B cell (primary cell): ENCODE measurements around the gene PLVAP. TPM values are rescaled to one million over a fixed set of nuclear protein-coding genes. Genes with fewer than 3 reads are reported as not detected.

Experiments
- ATAC-seq: fragments of 200-7000 bp; cut with Tn5 transposase; one replicate; pipeline ENCODE4 v1.10.0; 2021; ENCODE audit warnings: low read depth, mild to moderate bottlenecking, moderate number of reproducible peaks, moderate library complexity
- CTCF ChIA-PET: fragments of 350-600 bp; sonication (Branson Sonifier 250); formaldehyde crosslinking; loops from one replicate; lab custom pipeline; 2021; ENCODE audit warnings: antibody characterized with exemption, inconsistent platforms; lab: Charles Lee
- POLR2A ChIA-PET: fragments of 350-600 bp; sonication (Branson Sonifier 250); formaldehyde crosslinking; loops from one replicate; lab custom pipeline; 2021; ENCODE audit warnings: antibody characterized with exemption; lab: Charles Lee
- DNase-seq: peaks from one replicate; pipeline ENCODE4 v3.0.0; 2013
- H2AFZ ChIP-seq: 2 replicates; pipeline ENCODE4 v1.6.1; 2012; ENCODE audit warnings: mild to moderate bottlenecking, low read depth, low read length; ENCODE audit not compliant: insufficient read depth, poor library complexity, severe bottlenecking
- H3K27ac ChIP-seq, 2 donors: 1 replicate in 1 of 2; 2 replicates in 1 of 2; pipeline ENCODE4 v1.5.1; 2012 to 2013; ENCODE audit warnings: low read length in 2 of 2, mild to moderate bottlenecking in 2 of 2, moderate library complexity in 1 of 2
- H3K27me3 ChIP-seq, 4 experiments: fragments of 200-600 bp in 1 of 4; sonication (generic) in 1 of 4; replicated peaks in 1 of 4; 1 replicate in 2 of 4; 2 replicates in 2 of 4; pipeline versions ENCODE4 v1.6.1 to v1.7.0; 2013 to 2016; ENCODE audit warnings: low read length in 3 of 4, mild to moderate bottlenecking in 2 of 4, mixed read lengths in 1 of 4, moderate library complexity in 1 of 4; ENCODE audit not compliant: insufficient read depth in 4 of 4, control insufficient read depth in 3 of 4; ENCODE audit errors: control extremely low read depth in 1 of 4
- H3K36me3 ChIP-seq, 2 experiments: replicated peaks in 1 of 2; 1 replicate in 1 of 2; 2 replicates in 1 of 2; pipeline versions ENCODE4 v1.6.1 to v1.7.1; 2013; ENCODE audit warnings: low read length in 1 of 2; ENCODE audit not compliant: insufficient read depth in 2 of 2, control insufficient read depth in 1 of 2; ENCODE audit errors: control extremely low read depth in 1 of 2, extremely low read depth in 1 of 2
- H3K4me1 ChIP-seq, 2 donors: fragments of 200-600 bp in 1 of 2; sonication (generic) in 1 of 2; 1 replicate in 1 of 2; 2 replicates in 1 of 2; pipeline versions ENCODE4 v1.5.1 to v1.6.1; 2013 to 2017; ENCODE audit warnings: low read length in 2 of 2; ENCODE audit not compliant: control insufficient read depth in 2 of 2, insufficient read depth in 2 of 2
- H3K4me2 ChIP-seq: replicated peaks from 2 replicates; pipeline ENCODE3; 2012; ENCODE audit warnings: mild to moderate bottlenecking, low read depth, low read length; ENCODE audit not compliant: poor library complexity, severe bottlenecking
- H3K4me3 ChIP-seq, 5 experiments: fragments of 200-600 bp in 1 of 5; sonication (generic) in 1 of 5; 1 replicate in 3 of 5; 2 replicates in 2 of 5; pipeline versions ENCODE4 v1.5.1 to v1.7.0; 2011 to 2016; ENCODE audit warnings: low read length in 4 of 5, mild to moderate bottlenecking in 4 of 5, low read depth in 2 of 5, control low read depth in 1 of 5, moderate library complexity in 1 of 5; ENCODE audit not compliant: insufficient read depth in 1 of 5; ENCODE audit errors: control extremely low read depth in 1 of 5, extremely low read depth in 1 of 5
- H3K79me2 ChIP-seq: fragments of 200-600 bp; sonication (generic); one replicate; pipeline ENCODE4 v1.6.0; 2016; ENCODE audit warnings: low read length; ENCODE audit not compliant: control insufficient read depth, insufficient read depth
- H3K9ac ChIP-seq: fragments of 200-600 bp; sonication (generic); 2 replicates; pipeline ENCODE4 v1.6.1; 2017; ENCODE audit warnings: mild to moderate bottlenecking, low read length, moderate library complexity
- H3K9me3 ChIP-seq, 3 donors: one replicate each; pipeline versions ENCODE4 v1.6.1 to v1.7.1; 2013; ENCODE audit warnings: low read length in 2 of 3; ENCODE audit not compliant: control insufficient read depth in 2 of 3, insufficient read depth in 1 of 3; ENCODE audit errors: control extremely low read depth in 1 of 3
- H4K20me1 ChIP-seq: 2 replicates; pipeline ENCODE4 v1.6.0; 2012; ENCODE audit warnings: mild to moderate bottlenecking, low read length; ENCODE audit not compliant: insufficient read depth, control insufficient read depth, poor library complexity, severe bottlenecking
- H3K27ac Mint-ChIP-seq: one replicate; pipeline ENCODE4 v1.8.0; 2021; ENCODE audit warnings: mixed read lengths
- H3K27me3 Mint-ChIP-seq: one replicate; pipeline ENCODE4 v1.8.0; 2021; ENCODE audit warnings: mixed read lengths
- H3K4me1 Mint-ChIP-seq: one replicate; pipeline ENCODE4 v1.8.0; 2021; ENCODE audit warnings: mixed read lengths
- H3K4me3 Mint-ChIP-seq: one replicate; pipeline ENCODE4 v1.8.0; 2021; ENCODE audit warnings: mixed read lengths
- H3K9me3 Mint-ChIP-seq: one replicate; pipeline ENCODE4 v1.8.0; 2022; ENCODE audit warnings: mixed read lengths; ENCODE audit not compliant: insufficient read depth
- CTCF ChIP-seq: fragments of 200-600 bp; IDR thresholded peaks from one replicate; pipeline ENCODE4 v1.8.0; 2022; ENCODE audit warnings: antibody characterized with exemption, mild to moderate bottlenecking
- EZH2 ChIP-seq: IDR thresholded peaks from 2 replicates; pipeline ENCODE4 v1.6.1; 2012; ENCODE audit warnings: borderline replicate concordance, low read depth, mild to moderate bottlenecking, moderate library complexity, low read length; ENCODE audit not compliant: insufficient read depth, poor library complexity, severe bottlenecking
- WGBS: methylation state at CpG from one replicate; pipeline ENCODE4 v1.1.5; 2013; ENCODE audit warnings: missing lambda C conversion rate; ENCODE audit not compliant: insufficient coverage; 5-methylcytosine and 5-hydroxymethylcytosine counted together
- intact Hi-C: fragments of 100-400 bp; cut with micrococcal nuclease; formaldehyde crosslinking; loops from one replicate; pipeline ENCODE4 v1.10.0; 2022
- polyA plus RNA-seq: library from polyadenylated mRNA; depleted of rRNA; stranded (reverse); fragments of >200 nt; gene quantifications from 2 replicates; pipeline ENCODE4 v1.2.3, GENCODE V29; 2012
- total RNA-seq, 2 donors: library from RNA; stranded (reverse); fragments of 120-200 nt in 1 of 2; gene quantifications; 1 replicate in 1 of 2; 2 replicates in 1 of 2; pipeline versions ENCODE4 v1.2.3 to v1.2.4, GENCODE V29; 2013 to 2022

Gene PLVAP
- total and polyA plus RNA-seq, 2 donors (not counting 1 experiment from before 2014, with no cell fraction given): 0.06 TPM; not detected in 1

- Mint-ChIP-seq H3K27ac (peak within 1 kb of the TSS; percentile 90), H3K4me3 (peak within 1 kb of the TSS; percentile 91), H3K9me3 (no peaks in the 10 kb centered on the region), H3K4me1 (peaks cover 56% of the 10 kb centered on the region), H3K27me3 (no peaks in the 10 kb centered on the region)
- CTCF ChIA-PET: interaction anchor here (0.6 to 2.9 kb wide), 21 partner anchors 11 to 858 kb away, joined by 3 to 18 read pairs (median 4); partner anchors contain the start of genes ANKLE1, ANO8, BABAM1 and USE1
- 0% methylated on average over 55 of the region's 55 CpGs for WGBS
- DNase-seq (peak; percentile 100), ATAC-seq (peak; percentile 69)
- intact Hi-C loops: loop anchor here (1.0 to 10.0 kb wide), 9 partner anchors 13 to 718 kb away; partner anchors contain the start of genes BABAM1, HAUS8, MYO9B and OCEL1
- no peaks in the 10 kb centered on the region for H3K27me3 ChIP-seq
- TF ChIP-seq CTCF: peak; percentile 76
- TF ChIP-seq EZH2: no peak
- H3K9me3 ChIP-seq: no peaks in the 10 kb centered on the region
- H3K36me3 ChIP-seq: no peaks in the 10 kb centered on the region
- POLR2A ChIA-PET: interaction anchor here (0.6 to 1.5 kb wide), 17 partner anchors 14 to 1355 kb away, joined by 3 to 12 read pairs (median 6); partner anchors contain the start of genes ANO8, BABAM1 and USE1
- peaks cover 13% of the 10 kb centered on the region for H4K20me1 ChIP-seq
- peak within 1 kb of the TSS; percentile 83 for H2AFZ ChIP-seq
- H3K27ac ChIP-seq: peak within 1 kb of the TSS; percentile 70 to 71
- peaks cover 38 to 56% of the 10 kb centered on the region in 2 donors for H3K4me1 ChIP-seq
- H3K4me3 ChIP-seq: peak within 1 kb of the TSS; percentile 49 to 74 (median 73)
- H3K4me2 ChIP-seq: peak within 1 kb of the TSS; percentile 96
- H3K9ac ChIP-seq: peak within 1 kb of the TSS; percentile 72
- peaks cover 50% of the 10 kb centered on the region for H3K79me2 ChIP-seq
These were observed 71.4 kb downstream of the PLVAP start, which contains the start of gene MRPL34 for GRCh38 chr19:17305517-17306284. Gene MRPL34 (plus strand): TSS chr19:17305872. CDS start chr19:17305893, 21 bp downstream.
